SH-SY5Y (cell line): ENCODE measurements around the gene ZNF445.

Experiments used
- GATA2 ChIP-seq: IDR thresholded peaks from 2 replicates; pipeline ENCODE4 v1.6.1; 2011; ENCODE audit warnings: mild to moderate bottlenecking, low read depth, low read length
- GATA3 ChIP-seq: IDR thresholded peaks from 2 replicates; pipeline ENCODE4 v1.6.1; 2011; ENCODE audit warnings: low read depth, mild to moderate bottlenecking, low read length, moderate library complexity

ZNF445 gene

GRCh38 chr3:44421280-44421679 is 56.2 kb downstream of the ZNF445 start:
- TF ChIP-seq GATA2: no peak
- TF ChIP-seq GATA3: no peak

DNA sequence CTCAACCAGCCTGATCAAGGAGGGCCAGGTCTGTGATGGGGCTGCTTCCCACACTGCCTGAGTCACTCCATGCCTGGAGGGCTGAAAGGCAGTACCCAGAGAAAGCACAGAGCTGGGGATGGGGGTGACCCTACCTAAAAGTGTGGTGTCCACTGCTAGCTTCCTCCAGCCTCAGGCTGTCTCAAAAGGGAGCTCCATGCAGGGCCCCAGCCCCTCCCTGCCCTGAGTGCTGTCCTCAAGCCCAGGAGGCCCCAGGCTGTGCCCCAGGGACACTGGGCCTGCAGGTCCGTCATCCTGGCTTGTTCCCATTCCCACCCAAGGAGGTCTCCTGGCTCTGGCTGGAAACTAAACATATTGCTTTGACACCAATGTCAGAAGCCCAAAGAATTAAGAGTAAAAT is 56.8 kb downstream of the ZNF445 start:
- no peak for TF ChIP-seq GATA3
- TF ChIP-seq GATA2: no peak

DNA sequence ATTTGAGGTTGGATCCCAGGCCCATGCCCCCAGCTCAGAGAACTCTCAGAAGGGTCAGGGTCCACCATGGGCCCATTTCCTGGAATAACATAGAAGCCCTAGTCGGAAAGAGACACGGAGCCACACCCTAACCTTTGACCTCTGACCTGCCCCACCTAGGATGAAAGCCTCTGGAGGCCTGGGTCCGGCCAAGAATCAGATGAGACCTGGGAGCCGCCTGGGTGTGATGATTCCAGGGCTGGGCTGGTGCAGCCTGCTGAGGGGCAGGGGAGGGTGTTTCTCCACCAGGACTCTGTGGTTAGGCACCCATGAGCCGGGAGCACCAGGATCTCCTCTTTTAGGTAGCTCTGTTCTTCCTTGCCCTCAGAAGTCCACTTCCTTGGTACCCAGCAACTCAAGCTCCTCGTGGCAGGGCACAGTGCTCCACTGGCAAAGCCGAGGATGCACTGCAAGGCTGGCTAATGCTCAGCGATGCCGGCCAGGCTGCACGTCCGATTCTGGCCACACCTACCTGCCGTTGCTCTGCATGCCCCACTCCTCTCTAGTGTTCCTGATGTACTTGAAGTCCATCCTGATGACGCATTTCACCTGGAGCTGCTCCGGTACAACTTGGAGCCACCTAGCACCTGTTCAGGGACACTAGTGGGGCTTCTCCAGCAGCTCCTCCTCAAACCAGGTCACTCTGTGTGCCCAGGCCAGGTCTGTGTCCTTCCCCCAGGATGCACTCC is 57.4 kb downstream of the ZNF445 start:
- TF ChIP-seq GATA3: no peak
- no peak for TF ChIP-seq GATA2

- TF ChIP-seq GATA3 (no peak), GATA2 (no peak)
These were observed 58.2 kb downstream of the ZNF445 start for GRCh38 chr3:44419116-44419922.

- TF ChIP-seq GATA2 (no peak), GATA3 (no peak)
These were observed 58.9 kb downstream of the ZNF445 start for GRCh38 chr3:44418549-44418948.

GRCh38 chr3:44416031-44417030 is 61.1 kb downstream of the ZNF445 start:
- no peak for TF ChIP-seq GATA2
- TF ChIP-seq GATA3: no peak

DNA sequence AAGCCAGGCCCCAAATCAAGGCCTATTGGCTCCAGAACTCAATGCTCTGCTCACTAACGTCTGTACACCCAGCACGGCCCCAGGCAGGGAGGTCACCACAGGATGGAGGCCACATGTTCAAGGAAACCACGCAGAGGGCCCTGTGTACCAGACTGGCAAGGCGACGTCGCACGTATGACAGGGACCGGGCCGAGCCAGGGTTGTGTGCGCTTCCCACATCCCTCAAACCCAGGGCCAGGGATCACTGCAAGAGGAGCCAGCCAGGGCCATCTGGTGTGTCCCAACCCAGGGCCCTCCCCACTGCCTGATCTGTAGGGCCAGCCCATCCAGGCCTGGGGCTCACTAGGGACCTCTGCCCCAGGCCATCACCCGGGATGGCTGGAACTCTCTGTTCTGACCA is 62.0 kb downstream of the ZNF445 start:
- TF ChIP-seq GATA3 (no peak), GATA2 (no peak)

GRCh38 chr3:44414517-44415090 is 62.9 kb downstream of the ZNF445 start:
- TF ChIP-seq GATA2 (no peak), GATA3 (no peak)

DNA sequence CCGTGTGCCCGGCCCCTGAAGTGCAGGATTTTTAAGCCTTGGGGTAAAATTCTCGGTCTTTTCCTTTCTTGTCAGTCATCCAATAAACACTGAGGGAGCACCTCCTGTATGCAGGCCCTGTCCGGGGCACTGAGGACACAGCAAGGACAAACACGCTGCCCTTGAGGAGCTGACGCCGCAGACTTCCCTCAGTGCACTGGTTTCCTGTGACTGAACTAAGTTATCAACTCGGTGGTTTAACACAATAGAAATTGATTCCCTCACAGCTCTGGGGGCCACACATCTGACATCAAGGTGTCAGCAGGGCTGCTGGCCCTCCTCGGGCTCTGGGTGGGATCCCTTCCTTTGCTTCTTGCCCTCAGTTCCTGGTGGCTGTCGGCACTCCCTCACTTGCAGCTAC is 65.1 kb downstream of the ZNF445 start:
- TF ChIP-seq GATA2 (no peak), GATA3 (no peak)

DNA sequence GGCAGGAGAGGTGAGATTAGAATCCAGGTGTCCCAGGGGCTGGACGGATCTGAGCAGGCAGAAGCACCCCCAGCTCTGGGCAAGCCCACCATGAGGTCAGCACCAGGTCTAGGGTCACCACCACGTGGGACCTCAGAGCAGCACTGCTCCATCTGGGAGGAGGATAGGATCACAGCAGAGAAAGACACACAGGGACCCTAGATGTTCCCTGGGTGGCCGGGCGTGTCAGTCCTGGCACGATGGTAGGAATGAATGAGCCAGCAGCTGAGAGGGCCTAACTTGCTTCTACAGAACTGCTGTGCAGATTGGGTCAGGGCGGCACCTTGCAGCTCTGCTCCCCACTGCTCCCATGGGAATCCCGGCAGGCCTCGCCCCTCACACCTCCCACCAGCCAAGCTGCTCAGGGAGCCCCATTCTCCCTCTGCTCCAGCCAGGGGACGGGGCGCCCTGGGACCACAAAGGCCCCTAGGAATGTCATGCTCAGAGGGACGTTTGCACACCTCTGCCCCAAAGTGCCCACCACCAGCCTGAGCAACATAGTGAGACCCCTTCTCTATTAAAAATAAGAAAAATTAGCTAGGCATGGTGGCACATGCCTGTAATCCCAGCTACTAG is 66.3 kb downstream of the ZNF445 start:
- TF ChIP-seq GATA2 (no peak), GATA3 (no peak)

DNA sequence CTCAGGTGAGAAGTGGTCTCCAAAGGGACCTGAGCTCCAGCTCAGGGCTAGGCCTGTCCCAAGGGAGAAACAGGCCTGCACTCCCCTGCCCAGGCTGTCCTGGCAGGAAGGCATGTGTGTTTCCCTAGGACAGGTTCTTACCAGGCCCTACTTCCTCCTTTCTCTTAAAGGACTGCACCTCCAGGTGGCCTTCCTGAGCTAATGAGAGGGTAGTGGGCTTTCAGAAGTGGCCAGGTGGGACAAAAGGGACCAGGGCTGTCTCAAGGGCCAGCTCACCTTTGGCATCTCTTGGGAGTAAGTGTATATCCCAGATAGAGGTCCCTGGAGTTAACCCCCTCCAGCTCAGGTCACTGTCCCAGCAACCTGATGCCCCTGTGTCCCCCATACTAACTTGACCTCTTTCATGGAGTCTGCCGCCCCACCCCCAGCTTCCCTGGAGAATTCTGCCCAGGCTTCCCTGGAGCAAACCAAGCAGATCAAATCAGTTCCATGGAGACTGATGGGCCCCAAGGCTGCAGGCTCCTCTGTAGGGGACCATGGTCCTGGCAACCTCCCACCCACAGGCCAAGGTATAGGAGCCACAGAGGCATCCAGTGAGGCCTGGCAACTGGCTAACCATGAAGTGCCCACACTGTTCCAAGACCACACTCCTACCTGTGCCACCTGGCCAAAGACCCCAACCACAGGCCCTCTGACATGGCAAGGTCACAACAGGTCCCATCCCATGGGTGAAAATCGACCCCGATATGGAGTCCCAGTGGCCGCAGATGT is 67.6 kb downstream of the ZNF445 start:
- TF ChIP-seq GATA3: no peak
- no peak for TF ChIP-seq GATA2

DNA sequence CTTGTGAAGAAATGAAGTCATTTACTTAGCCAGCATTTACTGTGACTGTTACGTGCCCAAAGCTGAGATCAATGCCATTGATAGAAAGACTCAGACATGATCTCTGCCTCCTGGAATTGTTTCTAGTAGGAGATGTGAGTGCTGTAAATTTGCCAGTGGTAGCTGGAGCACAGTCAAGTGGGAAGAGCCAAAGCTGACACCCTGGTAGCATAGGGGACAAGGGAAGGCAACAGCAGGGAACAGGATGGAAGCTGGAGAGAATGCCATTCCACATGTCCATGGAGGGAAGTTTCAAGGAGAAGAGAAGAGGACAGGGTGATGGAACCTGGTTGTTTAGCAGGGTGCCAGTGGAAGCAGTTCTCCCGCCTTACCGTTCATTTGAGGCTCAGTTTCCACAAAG is 74.9 kb downstream of the ZNF445 start:
- TF ChIP-seq GATA3 (no peak), GATA2 (no peak)
